ENCODE data around the gene NLRP2B. TPM values are rescaled to one million over a fixed set of nuclear protein-coding genes. Genes with fewer than 3 reads are reported as not detected.

NLRP2B gene
- total RNA-seq, 1 experiment from 2014 or later: not detected

DNA sequence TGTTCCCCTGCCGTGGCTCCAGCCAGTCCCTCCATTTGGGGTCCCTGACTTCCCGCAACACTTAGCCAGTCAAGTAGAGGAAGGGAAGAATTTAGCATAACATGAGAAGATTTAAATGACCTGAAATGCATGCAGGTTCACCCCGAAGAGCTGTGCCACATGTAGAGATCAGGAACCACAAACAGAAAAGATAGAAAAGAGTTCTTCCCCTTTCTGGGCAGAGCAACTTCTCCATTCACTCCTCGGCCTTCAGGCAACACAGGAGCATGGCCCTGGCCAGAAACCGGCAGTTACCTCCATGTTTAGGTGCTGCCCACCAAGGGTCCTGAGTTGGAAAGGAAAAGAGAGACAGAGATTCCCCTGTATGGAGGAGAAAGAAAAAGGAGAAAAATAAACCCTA is 5.2 kb downstream of the NLRP2B start:
- Histone ChIP-seq H3K36me3 (ENCODE audit: control insufficient read depth, insufficient read depth, low read length) (no peaks in the 10 kb centered on the region), H3K4me3 (ENCODE audit: low read depth, low read length) (no peak overlapping the region), H3K9me3 (no peaks in the 10 kb centered on the region), H3K27me3 (replicated peaks; ENCODE audit: control insufficient read depth, insufficient read depth, low read length) (no peaks in the 10 kb centered on the region), H3K4me1 (no peaks in the 10 kb centered on the region)
- H3K27ac Mint-ChIP-seq (ENCODE audit: unreplicated experiment): no peak overlapping the region
- ChIA-PET POLR2A (no interaction called here), CTCF (no interaction called here)
- no peak for DNase-seq
- BruUV-seq (replicated peaks): no TSS peak
- TF ChIP-seq, protein P1, sequence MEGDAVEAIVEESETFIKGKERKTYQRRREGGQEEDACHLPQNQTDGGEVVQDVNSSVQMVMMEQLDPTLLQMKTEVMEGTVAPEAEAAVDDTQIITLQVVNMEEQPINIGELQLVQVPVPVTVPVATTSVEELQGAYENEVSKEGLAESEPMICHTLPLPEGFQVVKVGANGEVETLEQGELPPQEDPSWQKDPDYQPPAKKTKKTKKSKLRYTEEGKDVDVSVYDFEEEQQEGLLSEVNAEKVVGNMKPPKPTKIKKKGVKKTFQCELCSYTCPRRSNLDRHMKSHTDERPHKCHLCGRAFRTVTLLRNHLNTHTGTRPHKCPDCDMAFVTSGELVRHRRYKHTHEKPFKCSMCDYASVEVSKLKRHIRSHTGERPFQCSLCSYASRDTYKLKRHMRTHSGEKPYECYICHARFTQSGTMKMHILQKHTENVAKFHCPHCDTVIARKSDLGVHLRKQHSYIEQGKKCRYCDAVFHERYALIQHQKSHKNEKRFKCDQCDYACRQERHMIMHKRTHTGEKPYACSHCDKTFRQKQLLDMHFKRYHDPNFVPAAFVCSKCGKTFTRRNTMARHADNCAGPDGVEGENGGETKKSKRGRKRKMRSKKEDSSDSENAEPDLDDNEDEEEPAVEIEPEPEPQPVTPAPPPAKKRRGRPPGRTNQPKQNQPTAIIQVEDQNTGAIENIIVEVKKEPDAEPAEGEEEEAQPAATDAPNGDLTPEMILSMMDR (IDR thresholded peaks at IDR 0.05; ENCODE audit: insufficient read depth in 1 of 2, low read depth in 1 of 2, low read length in 1 of 2, severe bottlenecking in 1 of 2, unreplicated experiment in 1 of 2): no peak
- intact Hi-C loops (cut with micrococcal nuclease; ENCODE audit: unreplicated experiment): no loop called here
- H3K4me1 Mint-ChIP-seq (ENCODE audit: low read depth, unreplicated experiment): no peaks in the 10 kb centered on the region
- no peaks in the 10 kb centered on the region for H3K27me3 Mint-ChIP-seq (ENCODE audit: insufficient read depth, unreplicated experiment)
- H3K9me3 Mint-ChIP-seq (ENCODE audit: unreplicated experiment): no peaks in the 10 kb centered on the region
- no peaks in the 10 kb centered on the region for H3K36me3 Mint-ChIP-seq (ENCODE audit: insufficient read depth, unreplicated experiment)
- H3K4me3 Mint-ChIP-seq (ENCODE audit: unreplicated experiment): no peak overlapping the region

DNA sequence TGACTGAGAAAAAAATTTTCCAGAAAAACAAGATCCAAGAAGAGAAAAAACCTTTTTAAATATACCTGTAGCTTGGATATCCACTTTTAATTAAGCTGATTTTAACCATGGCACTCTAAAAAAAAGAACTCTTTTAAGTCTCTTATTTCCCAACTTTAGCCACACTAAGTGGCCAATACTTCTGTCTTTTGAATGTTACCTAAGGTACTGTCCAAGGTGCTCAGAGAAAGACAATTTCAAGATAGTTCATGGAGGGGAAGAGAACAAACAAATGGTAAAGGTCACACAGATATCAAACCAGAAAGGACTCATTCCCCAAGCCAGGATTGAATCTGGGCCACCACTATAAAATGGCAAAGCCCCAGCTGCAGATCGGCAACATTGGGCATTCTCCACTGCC is 10.1 kb downstream of the NLRP2B start:
- H3K4me1 Mint-ChIP-seq (ENCODE audit: low read depth, unreplicated experiment): no peaks in the 10 kb centered on the region
- no peak for DNase-seq
- no peak overlapping the region for H3K4me3 Mint-ChIP-seq (ENCODE audit: unreplicated experiment)
- H3K27me3 Mint-ChIP-seq (ENCODE audit: insufficient read depth, unreplicated experiment): no peaks in the 10 kb centered on the region
- TF ChIP-seq, protein P1 (IDR thresholded peaks at IDR 0.05; ENCODE audit: insufficient read depth in 1 of 2, low read depth in 1 of 2, low read length in 1 of 2, severe bottlenecking in 1 of 2, unreplicated experiment in 1 of 2): no peak
- Histone ChIP-seq H3K36me3 (ENCODE audit: control insufficient read depth, insufficient read depth, low read length) (no peaks in the 10 kb centered on the region), H3K9me3 (no peaks in the 10 kb centered on the region), H3K4me3 (ENCODE audit: low read depth, low read length) (no peak overlapping the region), H3K27me3 (replicated peaks; ENCODE audit: control insufficient read depth, insufficient read depth, low read length) (no peaks in the 10 kb centered on the region), H3K4me1 (no peaks in the 10 kb centered on the region)
- no peaks in the 10 kb centered on the region for H3K9me3 Mint-ChIP-seq (ENCODE audit: unreplicated experiment)
- no peak overlapping the region for H3K27ac Mint-ChIP-seq (ENCODE audit: unreplicated experiment)
- H3K36me3 Mint-ChIP-seq (ENCODE audit: insufficient read depth, unreplicated experiment): no peaks in the 10 kb centered on the region
- ChIA-PET CTCF (no interaction called here), POLR2A (no interaction called here)
- no TSS peak for BruUV-seq (replicated peaks)
- intact Hi-C loops (cut with micrococcal nuclease; ENCODE audit: unreplicated experiment): no loop called here

DNA sequence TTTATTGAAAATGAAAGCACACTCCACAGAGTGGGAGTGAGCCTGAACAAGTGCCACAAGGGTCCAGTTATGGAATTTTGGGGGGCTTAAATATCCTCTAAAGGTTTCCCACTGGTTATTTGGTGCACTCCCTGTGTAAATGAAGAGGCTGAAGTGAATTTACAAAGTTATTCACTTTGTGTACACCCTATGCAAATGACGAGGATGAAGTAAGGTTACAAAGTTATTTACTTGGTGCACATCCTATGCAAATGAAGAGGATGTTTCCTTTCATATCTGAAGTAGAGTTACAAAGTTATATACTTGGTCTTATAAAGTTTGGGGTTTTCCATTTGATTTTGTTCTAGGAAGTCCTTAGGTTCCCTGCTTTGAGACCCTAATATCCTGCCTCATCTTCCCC is 13.1 kb downstream of the NLRP2B start:
- intact Hi-C loops (cut with micrococcal nuclease; ENCODE audit: unreplicated experiment): no loop called here

More for the DNA sequence above, 13.1 kb downstream of the NLRP2B start:
- Mint-ChIP-seq H3K4me3 (ENCODE audit: unreplicated experiment) (no peak overlapping the region), H3K9me3 (ENCODE audit: unreplicated experiment) (no peaks in the 10 kb centered on the region), H3K36me3 (ENCODE audit: insufficient read depth, unreplicated experiment) (no peaks in the 10 kb centered on the region), H3K27ac (ENCODE audit: unreplicated experiment) (no peak overlapping the region), H3K4me1 (ENCODE audit: low read depth, unreplicated experiment) (no peaks in the 10 kb centered on the region), H3K27me3 (ENCODE audit: insufficient read depth, unreplicated experiment) (no peaks in the 10 kb centered on the region)
- POLR2A ChIA-PET: no interaction called here
- CTCF ChIA-PET: no interaction called here
- BruUV-seq (replicated peaks): no TSS peak
- Histone ChIP-seq H3K4me1 (no peaks in the 10 kb centered on the region), H3K27me3 (replicated peaks; ENCODE audit: control insufficient read depth, insufficient read depth, low read length) (no peaks in the 10 kb centered on the region), H3K9me3 (no peaks in the 10 kb centered on the region), H3K4me3 (ENCODE audit: low read depth, low read length) (no peak overlapping the region), H3K36me3 (ENCODE audit: control insufficient read depth, insufficient read depth, low read length) (no peaks in the 10 kb centered on the region)
- DNase-seq: no peak
- TF ChIP-seq, protein P1 (IDR thresholded peaks at IDR 0.05; ENCODE audit: insufficient read depth in 1 of 2, low read depth in 1 of 2, low read length in 1 of 2, severe bottlenecking in 1 of 2, unreplicated experiment in 1 of 2): no peak

All from Caco-2 (cell line).